GM10266 (cell line): ENCODE measurements around the gene TMEM40.
"Not testable (repeated sequence)": the region's sequence is repeated elsewhere in the genome, so short reads cannot be mapped to it uniquely, and the experiment has no call there.

Source experiments
- DNase-seq: peaks from one replicate; pipeline ENCODE4 v3.0.0; 2012; ENCODE audit errors: extremely low spot score
- CTCF ChIP-seq: IDR thresholded peaks from 2 replicates; pipeline ENCODE4 v1.5.1; 2012; ENCODE audit warnings: mild to moderate bottlenecking, low read depth; ENCODE audit not compliant: control insufficient read depth, insufficient read depth; ENCODE audit errors: missing control alignments

TMEM40 gene

DNA sequence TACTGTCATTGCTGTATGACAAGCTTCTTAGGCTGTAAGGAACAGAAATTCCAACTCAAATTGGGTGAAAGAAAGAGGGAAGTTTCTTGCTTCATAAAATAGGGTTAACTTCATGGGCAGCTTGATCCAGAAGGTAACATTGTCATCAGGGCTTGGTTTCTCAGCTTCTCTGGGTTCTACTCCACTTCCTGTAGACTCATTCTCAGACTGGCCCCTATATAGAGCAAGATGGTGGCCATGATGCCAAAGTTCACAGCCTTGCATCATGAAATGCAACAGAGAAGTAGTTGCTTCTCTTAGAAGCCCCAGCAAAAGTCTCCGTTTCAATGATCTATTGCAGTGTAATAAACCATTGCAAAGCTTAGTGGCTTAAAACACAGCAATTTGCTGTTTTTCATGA, 33.6 kb downstream of the TMEM40 start:
- no peak for DNase-seq
- TF ChIP-seq CTCF = no peak

DNA sequence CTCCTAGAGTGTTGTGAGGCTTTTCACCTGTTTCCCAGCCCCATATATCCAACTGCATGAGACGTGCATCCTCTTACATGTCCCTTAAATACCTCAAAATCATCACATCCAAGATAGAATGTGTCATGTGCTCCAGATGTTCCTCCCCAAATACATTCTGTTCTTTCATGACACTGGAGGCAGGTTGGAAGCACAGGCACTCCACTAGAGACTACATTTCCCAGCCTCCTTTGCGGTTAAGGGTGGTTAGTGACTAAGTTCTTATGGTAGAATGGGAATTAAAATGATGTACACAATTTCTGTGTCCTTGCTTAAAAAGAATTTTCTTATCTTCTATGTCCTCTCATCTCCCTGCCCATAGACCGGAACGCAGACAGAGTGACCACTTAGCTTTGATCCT, 34.3 kb downstream of the TMEM40 start:
- TF ChIP-seq CTCF = no peak
- DNase-seq = no peak

DNA sequence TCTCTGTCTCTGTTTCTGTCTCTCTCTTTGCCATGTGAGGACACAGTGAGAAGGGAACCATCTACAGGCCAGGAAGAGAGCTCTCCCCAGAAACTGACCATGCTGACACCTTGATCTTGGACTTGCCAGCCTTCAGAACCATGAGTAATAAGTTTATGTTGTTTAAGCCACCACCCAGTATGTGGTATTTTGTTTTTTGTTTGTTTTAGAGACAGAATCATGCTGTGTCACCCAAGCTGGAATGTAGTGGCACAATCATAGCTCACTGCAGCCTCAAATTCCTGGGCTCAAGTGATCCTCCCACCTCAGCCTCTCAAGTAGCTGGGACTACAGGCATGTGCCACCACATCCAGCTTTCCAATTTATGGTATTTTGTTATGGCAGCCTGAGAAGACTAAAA, 35.7 kb downstream of the TMEM40 start:
- not testable (repeated sequence) for DNase-seq

DNA sequence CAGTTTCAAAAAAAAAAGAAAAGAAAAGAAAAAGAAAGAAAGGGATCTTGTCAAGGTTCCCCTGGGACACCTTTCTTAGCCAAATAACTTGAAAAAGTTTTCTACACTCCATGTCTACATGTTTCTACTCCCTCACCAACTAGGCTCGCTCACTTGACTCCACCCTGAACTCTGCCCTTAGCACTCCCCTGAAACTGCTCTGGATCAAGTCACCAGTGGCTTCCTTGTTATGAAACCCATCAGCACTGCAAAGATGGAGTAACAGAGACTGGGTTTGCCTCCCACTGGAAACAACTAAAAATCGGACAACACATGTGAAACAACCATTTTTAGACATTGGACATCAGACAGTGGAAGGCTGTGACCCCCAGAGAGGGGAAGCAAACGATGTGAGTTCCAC, 36.8 kb downstream of the TMEM40 start:
- no peak for DNase-seq

GRCh38 chr3:12719984-12720898, 38.8 kb downstream of the TMEM40 start:
- peak; percentile 79 for DNase-seq
- TF ChIP-seq CTCF = peak; percentile 95

More for the DNA sequence above, 36.8 kb downstream of the TMEM40 start:
- TF ChIP-seq CTCF = no peak

- no peak for TF ChIP-seq CTCF
- DNase-seq = no peak
These were observed 39.5 kb downstream of the TMEM40 start for GRCh38 chr3:12719541-12719940.

GRCh38 chr3:12716605-12717151, 42.4 kb downstream of the TMEM40 start:
- no peak for TF ChIP-seq CTCF
- no peak for DNase-seq
